HL-60/S4 treated with retinoic acid at 250 ng/mL for 4 days and 3 days (cell line): Measurements from ENCODE around the gene TIAM2.
"Not testable (repeated sequence)": the region's sequence is repeated elsewhere in the genome, so short reads cannot be mapped to it uniquely, and the experiment has no call there.

Experiments
- in situ Hi-C: fragments of 300-500 bp; cut with MboI; formaldehyde crosslinking; loops from 2 replicates; pipeline ENCODE4 v1.7.0; 2022; ENCODE audit warnings: low sequenced_read_pairs

TIAM2 gene

DNA sequence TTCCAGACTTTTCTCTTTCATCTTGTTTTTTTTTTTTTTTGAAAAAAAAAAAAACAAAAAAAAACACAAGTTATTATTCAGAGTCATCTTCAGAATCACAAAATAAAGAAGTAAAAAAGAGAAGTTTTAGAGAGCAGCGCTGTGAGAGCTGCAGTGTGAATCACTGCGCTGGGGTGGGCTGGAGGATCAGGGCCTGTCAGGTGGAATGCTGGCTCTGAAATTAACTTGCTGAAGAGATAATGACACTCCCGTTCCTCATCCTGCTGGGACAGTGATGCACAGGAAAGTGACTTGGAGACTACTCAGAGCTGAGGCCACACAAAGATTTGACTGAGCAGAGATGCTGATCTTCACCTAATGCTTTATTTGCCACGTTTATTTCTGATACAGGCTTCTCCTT lies 226.0 kb downstream of the TIAM2 start:
- in situ Hi-C loops = no loop called here

- in situ Hi-C loops = no loop called here
Measured at GRCh38 chr6:155222506-155222905, 227.4 kb downstream of the TIAM2 start.

DNA sequence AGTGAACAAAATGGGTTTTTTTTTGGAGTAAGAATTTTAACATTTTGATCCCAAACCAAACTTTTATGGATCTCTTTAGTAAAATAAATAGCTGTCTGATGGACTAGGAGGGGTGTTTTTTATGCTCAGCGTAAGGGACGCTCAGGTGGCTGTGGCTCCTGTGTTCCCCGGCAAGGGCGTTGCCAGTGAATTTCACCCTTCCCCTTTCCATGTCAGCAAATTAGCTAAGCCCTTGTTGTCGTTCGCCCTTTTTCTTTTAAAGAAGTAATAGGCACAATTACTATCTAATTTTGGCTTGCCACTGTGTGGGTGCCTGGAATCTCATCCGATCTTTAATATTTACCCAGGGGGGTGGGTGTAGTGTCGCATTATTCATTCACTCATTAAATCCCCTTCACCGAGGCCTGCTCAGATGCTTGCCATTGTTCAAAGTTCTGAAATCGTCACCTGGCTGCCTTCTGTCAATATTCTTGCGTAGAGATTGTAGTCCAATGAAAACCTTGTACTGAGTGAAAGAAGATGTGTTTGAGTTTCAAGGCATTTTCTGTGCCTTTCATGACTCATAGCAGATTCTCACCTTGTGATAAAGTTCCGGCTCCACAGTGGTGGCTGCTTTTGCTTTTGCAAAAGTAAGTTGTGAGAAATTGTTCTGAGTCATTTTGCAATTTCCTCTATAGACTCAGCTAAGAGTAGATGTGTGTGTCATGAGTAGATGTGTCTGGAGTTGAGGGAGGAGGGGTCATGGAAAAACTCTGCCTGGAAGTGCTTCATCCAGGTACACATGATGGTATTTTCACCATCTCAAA lies 228.7 kb downstream of the TIAM2 start:
- in situ Hi-C loops = no loop called here

- in situ Hi-C loops = no loop called here
Measured at GRCh38 chr6:155224618-155225017, 229.5 kb downstream of the TIAM2 start.

DNA sequence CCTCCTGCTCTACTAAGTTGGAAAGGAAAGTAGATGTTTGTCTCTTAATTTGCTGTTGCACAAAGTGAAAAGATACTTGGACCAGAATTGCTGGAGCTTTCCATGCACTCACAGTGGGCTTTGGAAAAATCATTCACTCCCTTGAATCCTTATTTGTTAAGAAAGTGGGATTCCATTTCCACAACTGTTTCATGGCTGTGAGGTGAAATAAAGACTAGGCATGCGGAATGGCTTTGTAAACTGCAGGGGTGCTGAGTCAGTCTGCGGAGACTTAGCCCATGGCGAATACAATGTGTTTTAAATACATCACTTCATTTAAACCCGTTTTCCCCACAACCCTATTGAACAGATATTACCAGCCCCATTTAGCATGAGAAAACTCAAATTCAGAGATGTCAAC lies 231.9 kb downstream of the TIAM2 start:
- in situ Hi-C loops = no loop called here

GRCh38 chr6:155228546-155229166 lies 233.5 kb downstream of the TIAM2 start:
- in situ Hi-C loops = no loop called here

GRCh38 chr6:155230975-155231374 lies 235.9 kb downstream of the TIAM2 start:
- in situ Hi-C loops = not testable (repeated sequence)

DNA sequence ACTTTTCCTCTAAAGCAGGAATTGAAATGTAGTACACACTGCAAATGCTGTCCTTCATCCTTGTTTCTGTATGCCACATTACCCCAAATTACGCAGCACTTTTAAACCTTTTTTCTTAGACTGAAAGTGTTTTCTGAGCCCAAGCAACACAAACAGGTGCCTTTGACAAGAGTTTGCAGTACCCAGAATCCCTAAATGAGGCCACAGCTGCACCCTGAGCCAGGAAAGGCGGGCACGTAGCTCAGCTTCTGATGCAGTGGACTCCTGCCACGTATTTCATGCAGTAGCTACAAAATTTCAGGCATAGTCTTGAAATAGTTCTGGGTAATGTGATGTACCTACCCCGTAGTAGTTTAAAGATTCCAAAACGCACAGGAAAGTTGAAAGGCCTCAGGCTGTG lies 237.7 kb downstream of the TIAM2 start:
- in situ Hi-C loops = no loop called here

DNA sequence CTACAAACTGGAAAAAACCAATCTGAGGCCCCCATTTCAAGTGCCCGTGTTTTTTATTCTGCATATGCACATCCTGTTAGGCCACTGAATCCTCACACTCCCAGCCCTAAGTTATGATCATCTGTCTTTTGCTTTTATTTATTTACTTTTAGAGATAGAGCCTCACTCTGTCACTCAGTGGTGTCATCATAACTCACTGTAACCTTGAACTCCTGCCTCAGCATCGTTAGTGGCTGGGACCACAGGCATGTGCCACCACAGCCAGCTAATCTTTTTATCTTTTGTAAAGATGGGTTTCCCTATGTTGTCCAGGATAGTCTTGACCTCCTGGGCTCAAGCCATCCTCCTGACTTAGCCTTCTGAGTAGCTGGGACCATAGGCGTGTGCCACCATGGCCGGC lies 239.1 kb downstream of the TIAM2 start:
- in situ Hi-C loops = no loop called here

DNA sequence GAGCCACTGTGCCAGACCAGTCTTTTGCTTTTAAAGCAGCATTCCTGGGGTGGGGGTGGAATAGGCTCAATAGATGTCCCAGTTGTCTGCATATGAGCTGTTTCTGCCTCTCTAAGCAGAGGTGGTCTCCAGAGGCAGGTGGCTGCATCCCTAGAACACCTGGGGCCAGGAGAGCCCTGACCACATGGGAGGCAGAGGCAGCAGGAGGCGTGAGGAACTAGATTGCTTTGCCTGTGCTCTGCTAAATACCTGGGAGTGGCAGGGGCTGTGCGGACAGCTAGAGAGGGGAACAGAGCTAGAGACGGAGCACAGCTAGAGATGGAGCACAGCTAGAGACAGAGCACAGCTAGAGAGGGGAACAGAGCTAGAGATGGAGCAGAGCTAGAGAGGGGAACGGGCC lies 239.6 kb downstream of the TIAM2 start:
- in situ Hi-C loops = no loop called here

- in situ Hi-C loops = no loop called here
Measured at GRCh38 chr6:155235087-155235486, 240.0 kb downstream of the TIAM2 start.

- in situ Hi-C loops = no loop called here
Measured at GRCh38 chr6:155237613-155238012, 242.5 kb downstream of the TIAM2 start.

DNA sequence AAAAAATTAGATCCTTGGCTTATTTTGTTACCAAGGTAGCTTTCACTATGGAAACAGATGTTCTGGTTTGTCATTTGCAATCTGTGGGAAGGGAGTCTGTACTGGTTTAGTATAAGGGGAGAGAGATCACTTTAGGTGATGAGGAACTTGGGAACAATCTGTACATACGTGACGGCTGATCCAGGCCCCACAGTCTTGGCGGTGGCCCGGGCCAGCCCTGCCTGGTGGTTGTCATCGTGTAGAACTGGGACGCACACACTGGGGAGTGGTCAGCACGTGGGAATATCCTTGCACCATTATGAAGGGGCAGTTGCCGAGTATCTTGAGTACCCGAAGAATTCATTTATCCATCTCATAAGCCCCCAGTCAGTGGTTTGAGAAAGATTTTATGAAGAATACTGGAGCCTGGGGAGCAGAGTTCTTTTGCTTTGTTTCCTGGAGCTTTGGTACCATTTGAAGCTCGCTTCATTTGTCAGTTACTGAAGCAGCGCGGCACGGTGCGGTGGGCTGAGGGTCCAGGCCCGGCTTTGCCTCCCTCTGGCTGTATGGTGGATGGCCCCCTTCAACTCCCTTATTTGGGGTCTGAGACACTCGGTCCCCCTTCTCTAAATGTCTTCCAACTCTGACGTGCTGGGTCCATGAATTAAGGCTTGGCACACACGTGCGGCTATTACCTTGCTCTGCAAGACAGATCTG lies 245.9 kb downstream of the TIAM2 start:
- in situ Hi-C loops = no loop called here

DNA sequence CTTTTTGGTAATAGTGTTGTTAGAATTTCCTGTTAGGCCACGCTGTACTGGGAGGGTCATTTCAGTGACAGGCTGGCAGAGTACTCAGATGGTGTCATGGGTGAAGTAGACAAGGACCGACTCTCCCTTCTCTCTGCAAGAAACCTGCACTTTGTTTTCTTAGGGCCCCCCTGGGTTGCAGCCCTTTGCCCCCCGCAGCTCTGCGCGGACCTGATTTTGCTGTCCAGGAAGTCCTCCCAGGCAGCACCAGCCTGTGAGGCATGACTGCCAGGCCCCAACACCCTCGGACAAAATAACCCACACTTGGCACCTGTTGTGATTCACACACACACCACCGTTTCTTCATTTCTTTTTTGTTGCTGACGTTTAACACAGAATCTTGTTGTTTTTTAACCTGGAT lies 246.9 kb downstream of the TIAM2 start:
- in situ Hi-C loops = no loop called here

GRCh38 chr6:155244434-155244833 lies 249.3 kb downstream of the TIAM2 start:
- in situ Hi-C loops = no loop called here

- in situ Hi-C loops = no loop called here
Measured at GRCh38 chr6:155245193-155245592, 250.1 kb downstream of the TIAM2 start.

DNA sequence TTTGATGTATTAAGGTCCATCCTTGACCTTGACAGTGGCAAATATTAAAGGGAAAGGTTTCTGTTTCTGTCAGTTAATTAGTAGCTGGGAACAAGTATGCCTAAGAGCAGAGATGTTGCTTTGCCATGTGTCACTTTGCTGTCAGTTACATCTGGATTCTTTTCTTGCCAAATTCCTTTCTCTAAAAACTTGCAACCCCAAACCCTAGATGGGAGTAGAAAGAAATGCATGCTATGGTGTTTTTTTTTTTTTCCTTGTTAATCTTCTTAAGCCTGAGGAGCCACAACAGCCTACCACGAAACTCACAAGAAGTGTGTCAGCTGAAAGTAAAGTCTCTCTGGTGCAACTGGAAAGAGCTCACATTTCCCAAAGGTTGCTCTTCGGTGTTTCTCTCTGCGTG lies 250.7 kb downstream of the TIAM2 start:
- in situ Hi-C loops = no loop called here

- in situ Hi-C loops = no loop called here
Measured at GRCh38 chr6:155246825-155247224, 251.7 kb downstream of the TIAM2 start.

DNA sequence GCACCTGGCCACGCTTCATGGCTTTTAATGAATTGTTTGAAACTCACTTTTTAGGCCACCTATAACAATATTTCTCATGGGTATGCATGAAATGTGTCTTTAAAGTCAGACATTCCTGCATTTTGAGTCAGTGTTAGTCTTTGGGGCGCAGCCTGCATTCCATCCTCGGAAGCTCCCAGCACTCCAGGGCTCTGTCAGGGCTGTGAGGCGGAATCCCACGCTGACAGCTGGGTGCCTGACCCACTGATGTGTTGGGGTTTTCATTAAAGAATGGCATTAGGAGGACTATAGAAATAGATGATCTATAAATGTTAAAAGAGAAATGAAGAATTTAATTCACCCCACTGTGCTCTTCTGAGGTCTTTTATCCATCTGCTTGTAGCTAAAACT lies 252.5 kb downstream of the TIAM2 start:
- in situ Hi-C loops = no loop called here

- in situ Hi-C loops = no loop called here
Measured at GRCh38 chr6:155248008-155249001, 253.2 kb downstream of the TIAM2 start.
